SK-N-SH (cell line): Measurements from ENCODE around the gene MOK. TPM values are rescaled to one million over a fixed set of nuclear protein-coding genes. Genes with fewer than 3 reads are reported as not detected.

Source experiments
- CTCF ChIA-PET: fragments of 300-600, 350-600 bp; formaldehyde crosslinking; extraction: SDS; loops from one replicate; lab custom pipeline; 2021; lab: Yijun Ruan, JAX
- POLR2A ChIA-PET: fragments of 350-600 bp; sonication (Branson Sonifier 250); formaldehyde crosslinking; extraction: SDS; loops from one replicate; lab custom pipeline; 2020; ENCODE audit warnings: antibody characterized with exemption, inconsistent platforms; lab: Yijun Ruan, JAX
- DNase-seq: peaks from one replicate; pipeline ENCODE4 v3.0.0; 2012
- H2AFZ ChIP-seq: fragments of 200-600 bp; sonication (generic); 2 replicates; pipeline ENCODE4 v1.8.1; 2016; ENCODE audit warnings: antibody characterized with exemption, mild to moderate bottlenecking, low read depth
- H3F3A ChIP-seq: fragments of 200-600 bp; sonication (generic); replicated peaks from 2 replicates; pipeline ENCODE3; 2016; ENCODE audit warnings: antibody characterized with exemption, mild to moderate bottlenecking; ENCODE audit not compliant: insufficient read depth
- H3K27ac ChIP-seq, 2 experiments: fragments of 200-500 bp in 1 of 2; fragments of 200-600 bp in 1 of 2; sonication (Bioruptor generic) in 1 of 2; sonication (generic), shearing (Covaris generic) in 1 of 2; 2 replicates each; pipeline versions ENCODE4 v1.5.1 to v1.6.1; 2014 to 2016; ENCODE audit warnings: low read depth in 2 of 2, inconsistent platforms in 1 of 2, low read length in 1 of 2, mild to moderate bottlenecking in 1 of 2, mixed read lengths in 1 of 2
- H3K27me3 ChIP-seq: fragments of 200-600 bp; sonication (generic), shearing (Covaris generic); 2 replicates; pipeline ENCODE4 v1.6.1; 2016; ENCODE audit warnings: mixed run types; ENCODE audit not compliant: insufficient read depth
- H3K36me3 ChIP-seq, 2 experiments: fragments of 200-500 bp in 1 of 2; fragments of 200-600 bp in 1 of 2; sonication (Bioruptor generic) in 1 of 2; sonication (generic) in 1 of 2; replicated peaks in 1 of 2; 2 replicates each; pipeline versions ENCODE3 to v1.5.1; 2014 to 2016; ENCODE audit warnings: low read length in 1 of 2, mild to moderate bottlenecking in 1 of 2; ENCODE audit not compliant: insufficient read depth in 2 of 2, control insufficient read depth in 1 of 2
- H3K4me1 ChIP-seq, 2 experiments: fragments of 200-500 bp in 1 of 2; fragments of 200-600 bp in 1 of 2; sonication (Bioruptor generic) in 1 of 2; sonication (generic), shearing (Covaris generic) in 1 of 2; 2 replicates each; pipeline versions ENCODE4 v1.5.1 to v1.6.1; 2014 to 2016; ENCODE audit warnings: low read depth in 1 of 2, low read length in 1 of 2, mixed run types in 1 of 2; ENCODE audit not compliant: insufficient read depth in 2 of 2, control insufficient read depth in 1 of 2
- H3K4me2 ChIP-seq: fragments of 200-600 bp; sonication (generic), shearing (Covaris generic); 2 replicates; pipeline ENCODE4 v1.6.1; 2017; ENCODE audit warnings: mixed run types
- H3K4me3 ChIP-seq, 2 experiments: fragments of 200-500 bp in 1 of 2; fragments of 200-600 bp in 1 of 2; sonication (Bioruptor generic) in 1 of 2; sonication (generic), shearing (Covaris generic) in 1 of 2; 2 replicates each; pipeline versions ENCODE4 v1.5.1 to v1.8.1; 2014 to 2016; ENCODE audit warnings: low read depth in 2 of 2, inconsistent platforms in 1 of 2, low read length in 1 of 2, mild to moderate bottlenecking in 1 of 2, mixed read lengths in 1 of 2, moderate library complexity in 1 of 2
- H3K79me2 ChIP-seq: fragments of 200-600 bp; sonication (generic); 2 replicates; pipeline ENCODE4 v1.8.1; 2017; ENCODE audit warnings: mild to moderate bottlenecking; ENCODE audit not compliant: insufficient read depth
- H3K9ac ChIP-seq: fragments of 200-600 bp; sonication (generic); 2 replicates; pipeline ENCODE4 v1.6.1; 2017; ENCODE audit warnings: mixed run types
- H3K9me2 ChIP-seq: fragments of 200-600 bp; sonication (generic); 2 replicates; pipeline ENCODE4 v1.6.1; 2017; ENCODE audit warnings: mixed run types
- H3K9me3 ChIP-seq: fragments of 200-600 bp; sonication (generic); 2 replicates; pipeline ENCODE4 v1.6.1; 2017; ENCODE audit warnings: mixed run types, mild to moderate bottlenecking, moderate library complexity
- H4K20me1 ChIP-seq: fragments of 200-600 bp; sonication (generic); 2 replicates; pipeline ENCODE4 v1.6.1; 2017; ENCODE audit warnings: mild to moderate bottlenecking, mixed run types; ENCODE audit not compliant: insufficient read depth
- EP300 ChIP-seq, 2 experiments: IDR thresholded peaks; 2 replicates each; pipeline versions ENCODE4 v1.4.0 to v1.6.1; 2012; ENCODE audit warnings: borderline replicate concordance in 1 of 2, low read depth in 1 of 2, low read length in 1 of 2
- EZH2phosphoT487 ChIP-seq: fragments of 200-600 bp; sonication (generic); IDR thresholded peaks from 2 replicates; pipeline ENCODE4 v1.6.1; 2017; ENCODE audit warnings: low read depth, mixed run types, mild to moderate bottlenecking, antibody characterized with exemption, moderate library complexity, borderline replicate concordance
- FOXJ3 ChIP-seq: sonication (generic); formaldehyde crosslinking; IDR thresholded peaks from 2 replicates; pipeline ENCODE4 v1.5.1; 2020; ENCODE audit warnings: mild to moderate bottlenecking, missing genetic modification reagents
- FOXM1 ChIP-seq: IDR thresholded peaks from 2 replicates; pipeline ENCODE4 v1.4.0; 2012; ENCODE audit warnings: low read depth, mild to moderate bottlenecking
- GABPA ChIP-seq: IDR thresholded peaks from 2 replicates; pipeline ENCODE4 v1.4.0; 2012; ENCODE audit warnings: low read depth, mild to moderate bottlenecking
- GATA2 ChIP-seq: sonication (generic); formaldehyde crosslinking; IDR thresholded peaks from 2 replicates; pipeline ENCODE4 v1.5.0; 2020; ENCODE audit warnings: mild to moderate bottlenecking, missing genetic modification reagents
- JUND ChIP-seq: IDR thresholded peaks from 2 replicates; pipeline ENCODE4 v1.4.0; 2012
- MEF2A ChIP-seq: IDR thresholded peaks from 2 replicates; pipeline ENCODE4 v1.4.0; 2012; ENCODE audit warnings: low read depth, borderline replicate concordance
- NRF1 ChIP-seq: IDR thresholded peaks from 2 replicates; pipeline ENCODE4 v1.6.1; 2012; ENCODE audit warnings: low read depth, mild to moderate bottlenecking, low read length
- POLR2AphosphoS5 ChIP-seq: IDR thresholded peaks from 2 replicates; pipeline ENCODE4 v1.6.1; 2012; ENCODE audit warnings: low read depth, low read length
- RXRA ChIP-seq: IDR thresholded peaks from 2 replicates; pipeline ENCODE4 v1.4.0; 2012; ENCODE audit warnings: low read depth, mild to moderate bottlenecking, borderline replicate concordance
- TAF1 ChIP-seq: IDR thresholded peaks from 2 replicates; pipeline ENCODE4 v1.6.1; 2012; ENCODE audit warnings: low read depth, mild to moderate bottlenecking, low read length, moderate library complexity, borderline replicate concordance
- TCF12 ChIP-seq: IDR thresholded peaks from 2 replicates; pipeline ENCODE4 v1.4.0; 2012
- WGBS: methylation state at CpG from one replicate; pipeline ENCODE4 v1.1.6; 2017; ENCODE audit warnings: low lambda C conversion rate; 5-methylcytosine and 5-hydroxymethylcytosine counted together
- polyA plus RNA-seq, 3 experiments: library from polyadenylated mRNA; depleted of rRNA; stranded (reverse); fragments of >200 nt; gene quantifications; 2 replicates each; pipeline ENCODE4 v1.2.3, GENCODE V29; 2012
- TF ChIP-seq, protein P1 (sequence below): IDR thresholded peaks from 2 replicates; pipeline ENCODE4 v1.6.1; 2012; ENCODE audit warnings: mild to moderate bottlenecking, low read depth, low read length, moderate library complexity
- TF ChIP-seq, protein P2 (sequence below): IDR thresholded peaks from 2 replicates; pipeline ENCODE4; 2012
- TF ChIP-seq, protein P3 (sequence below): fragments of 150-350 bp; IDR thresholded peaks from 2 replicates; pipeline ENCODE4 v1.6.1; 2017; ENCODE audit warnings: antibody characterized with exemption, low read length, low read depth, borderline replicate concordance
- TF ChIP-seq, protein P4 (sequence below): IDR thresholded peaks from 2 replicates; pipeline ENCODE4 v1.4.0; 2012; ENCODE audit warnings: low read depth
- TF ChIP-seq, protein P5 (sequence below): IDR thresholded peaks from 2 replicates; pipeline ENCODE4 v1.4.0; 2012; ENCODE audit warnings: low read depth, borderline replicate concordance
- TF ChIP-seq, protein P6 (sequence below): fragments of 150-350 bp; IDR thresholded peaks from 2 replicates; pipeline ENCODE4 v1.6.1; 2016; ENCODE audit warnings: mild to moderate bottlenecking, low read depth, low read length

The MOK gene
- polyA plus RNA-seq, 1 of the 3 experiments (the other 2 are of a cell fraction) = 13.3 TPM

DNA sequence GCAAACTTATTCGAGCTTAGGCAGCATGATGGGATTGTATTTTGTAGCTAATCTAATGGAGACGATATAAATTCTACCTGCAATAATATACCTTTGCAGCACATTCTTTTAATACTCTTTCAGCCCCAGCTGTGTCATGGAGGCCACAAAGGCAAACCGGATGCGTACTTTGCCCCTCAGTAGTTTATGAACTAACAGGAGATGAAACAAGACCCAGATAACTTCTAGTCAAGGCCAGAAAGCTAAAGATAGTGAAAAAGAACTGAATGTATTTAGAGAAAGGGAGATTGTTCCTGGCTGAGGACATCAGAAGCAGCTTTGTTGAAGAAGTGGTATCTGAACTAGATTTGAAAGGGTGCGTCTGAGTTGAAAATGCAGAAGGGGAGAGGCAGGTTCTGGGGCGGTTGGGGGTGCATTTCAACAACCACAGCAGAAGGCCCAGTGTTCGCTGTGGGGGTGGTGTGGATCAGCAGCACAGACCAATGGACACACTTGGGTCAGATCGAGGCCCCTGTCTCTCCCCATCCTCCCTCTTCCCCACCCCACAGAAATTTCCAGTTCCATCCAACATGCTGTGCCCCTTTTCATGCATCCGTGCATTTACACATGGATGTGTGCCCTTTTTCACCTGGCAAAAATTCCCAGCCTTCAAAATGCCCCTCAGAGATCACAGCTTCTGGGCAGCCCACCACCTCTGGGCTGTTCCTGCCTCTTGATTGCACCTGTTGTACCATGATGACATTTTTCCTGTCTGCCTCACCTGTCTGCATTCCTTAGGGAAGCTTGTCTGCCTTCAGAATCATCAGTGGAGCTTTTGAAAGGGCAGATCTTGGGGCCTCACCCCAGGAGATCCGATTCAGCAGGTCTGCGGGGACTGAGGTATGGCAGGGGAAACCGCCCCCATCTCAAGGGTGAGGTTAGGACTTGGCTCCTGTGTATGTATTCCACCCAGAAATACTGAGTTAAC is 16.8 kb upstream of the MOK start (continued):
- TF ChIP-seq, protein P1, sequence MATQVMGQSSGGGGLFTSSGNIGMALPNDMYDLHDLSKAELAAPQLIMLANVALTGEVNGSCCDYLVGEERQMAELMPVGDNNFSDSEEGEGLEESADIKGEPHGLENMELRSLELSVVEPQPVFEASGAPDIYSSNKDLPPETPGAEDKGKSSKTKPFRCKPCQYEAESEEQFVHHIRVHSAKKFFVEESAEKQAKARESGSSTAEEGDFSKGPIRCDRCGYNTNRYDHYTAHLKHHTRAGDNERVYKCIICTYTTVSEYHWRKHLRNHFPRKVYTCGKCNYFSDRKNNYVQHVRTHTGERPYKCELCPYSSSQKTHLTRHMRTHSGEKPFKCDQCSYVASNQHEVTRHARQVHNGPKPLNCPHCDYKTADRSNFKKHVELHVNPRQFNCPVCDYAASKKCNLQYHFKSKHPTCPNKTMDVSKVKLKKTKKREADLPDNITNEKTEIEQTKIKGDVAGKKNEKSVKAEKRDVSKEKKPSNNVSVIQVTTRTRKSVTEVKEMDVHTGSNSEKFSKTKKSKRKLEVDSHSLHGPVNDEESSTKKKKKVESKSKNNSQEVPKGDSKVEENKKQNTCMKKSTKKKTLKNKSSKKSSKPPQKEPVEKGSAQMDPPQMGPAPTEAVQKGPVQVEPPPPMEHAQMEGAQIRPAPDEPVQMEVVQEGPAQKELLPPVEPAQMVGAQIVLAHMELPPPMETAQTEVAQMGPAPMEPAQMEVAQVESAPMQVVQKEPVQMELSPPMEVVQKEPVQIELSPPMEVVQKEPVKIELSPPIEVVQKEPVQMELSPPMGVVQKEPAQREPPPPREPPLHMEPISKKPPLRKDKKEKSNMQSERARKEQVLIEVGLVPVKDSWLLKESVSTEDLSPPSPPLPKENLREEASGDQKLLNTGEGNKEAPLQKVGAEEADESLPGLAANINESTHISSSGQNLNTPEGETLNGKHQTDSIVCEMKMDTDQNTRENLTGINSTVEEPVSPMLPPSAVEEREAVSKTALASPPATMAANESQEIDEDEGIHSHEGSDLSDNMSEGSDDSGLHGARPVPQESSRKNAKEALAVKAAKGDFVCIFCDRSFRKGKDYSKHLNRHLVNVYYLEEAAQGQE = no peak
- no peak for TF ChIP-seq POLR2AphosphoS5
- TF ChIP-seq EZH2phosphoT487 = no peak
- TF ChIP-seq, protein P2, sequence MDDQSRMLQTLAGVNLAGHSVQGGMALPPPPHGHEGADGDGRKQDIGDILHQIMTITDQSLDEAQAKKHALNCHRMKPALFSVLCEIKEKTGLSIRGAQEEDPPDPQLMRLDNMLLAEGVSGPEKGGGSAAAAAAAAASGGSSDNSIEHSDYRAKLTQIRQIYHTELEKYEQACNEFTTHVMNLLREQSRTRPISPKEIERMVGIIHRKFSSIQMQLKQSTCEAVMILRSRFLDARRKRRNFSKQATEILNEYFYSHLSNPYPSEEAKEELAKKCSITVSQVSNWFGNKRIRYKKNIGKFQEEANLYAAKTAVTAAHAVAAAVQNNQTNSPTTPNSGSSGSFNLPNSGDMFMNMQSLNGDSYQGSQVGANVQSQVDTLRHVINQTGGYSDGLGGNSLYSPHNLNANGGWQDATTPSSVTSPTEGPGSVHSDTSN = no peak
- no peak for TF ChIP-seq EP300 (IDR thresholded peaks at IDR 0.05; ENCODE audit: borderline replicate concordance in 1 of 2, low read depth in 1 of 2, low read length in 1 of 2)
- TF ChIP-seq, protein P3, sequence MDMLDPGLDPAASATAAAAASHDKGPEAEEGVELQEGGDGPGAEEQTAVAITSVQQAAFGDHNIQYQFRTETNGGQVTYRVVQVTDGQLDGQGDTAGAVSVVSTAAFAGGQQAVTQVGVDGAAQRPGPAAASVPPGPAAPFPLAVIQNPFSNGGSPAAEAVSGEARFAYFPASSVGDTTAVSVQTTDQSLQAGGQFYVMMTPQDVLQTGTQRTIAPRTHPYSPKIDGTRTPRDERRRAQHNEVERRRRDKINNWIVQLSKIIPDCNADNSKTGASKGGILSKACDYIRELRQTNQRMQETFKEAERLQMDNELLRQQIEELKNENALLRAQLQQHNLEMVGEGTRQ = no peak
- TF ChIP-seq FOXJ3 (CRISPR knock-in tag) = no peak
- TF ChIP-seq, all 33 proteins: peak for 0

DNA sequence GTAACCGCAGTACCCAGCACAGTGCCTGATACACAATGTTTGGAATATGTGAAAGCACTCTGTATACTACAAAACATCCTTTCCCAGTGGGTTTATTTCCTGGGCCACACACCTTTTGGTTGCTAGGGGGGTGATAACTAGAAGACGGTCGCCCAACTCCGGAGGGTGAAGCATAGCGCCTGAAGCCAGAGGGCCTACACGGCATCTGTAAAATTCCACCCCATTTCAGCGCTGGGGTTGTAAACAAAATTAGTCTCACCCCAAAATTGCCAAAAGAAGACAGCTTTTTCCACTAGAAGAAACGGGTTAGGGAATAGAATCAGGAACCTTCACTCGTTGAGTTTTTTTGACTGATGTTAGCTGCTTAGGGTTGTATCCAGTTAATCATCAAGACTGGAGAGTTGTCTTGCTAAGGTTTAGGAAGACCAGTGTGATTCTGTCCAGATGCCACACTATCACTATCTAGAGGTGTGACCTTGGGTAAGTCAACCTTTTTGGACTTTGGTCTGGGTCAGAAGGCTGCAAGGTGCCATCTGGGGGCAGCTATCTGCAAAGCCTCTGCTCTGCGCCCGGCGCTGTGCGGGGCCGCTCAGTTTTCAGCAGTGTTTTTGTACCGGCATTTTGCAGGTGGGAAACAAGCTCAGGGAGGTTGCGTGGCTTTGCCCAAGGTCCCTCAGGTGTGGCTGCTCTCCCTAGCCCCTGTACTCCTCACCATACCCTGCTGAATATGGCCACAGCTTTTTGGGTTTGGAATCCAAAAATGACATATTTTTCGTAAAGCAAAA is 15.9 kb upstream of the MOK start:
- Histone ChIP-seq H3K27ac (no peak overlapping the region), H2AFZ (0 out of 2 replicates have a peak overlapping the region, but pooled peaks have one; percentile 44), H3F3A (peaks cover 20% of the 10 kb centered on the region), H3K4me1 (peaks cover 5 to 27% of the 10 kb centered on the region in 2 experiments; a peak in 3 of 4 replicates), H3K79me2 (peaks cover 18% of the 10 kb centered on the region), H3K9me2 (no peaks in the 10 kb centered on the region), H3K9me3 (no peaks in the 10 kb centered on the region), H3K4me2 (peak overlapping the region; percentile 89), H4K20me1 (no peaks in the 10 kb centered on the region), H3K9ac (peak overlapping the region; percentile 89), H3K36me3 (peaks cover under 1 to 5% of the 10 kb centered on the region in 2 experiments), H3K27me3 (no peaks in the 10 kb centered on the region), H3K4me3 (peak overlapping the region; percentile 77 to 80)
- WGBS = 92% methylated on average over 15 of the region's 17 CpGs
- POLR2A ChIA-PET = interaction anchor here (0.6 to 1.0 kb wide), 3 partner anchors 8 to 233 kb away, joined by 3 read pairs; no protein-coding TSS in a partner anchor
- CTCF ChIA-PET = interaction anchor here (0.8 to 1.6 kb wide), 2 partner anchors 9 to 258 kb away, joined by 3 to 5 read pairs; no protein-coding TSS in a partner anchor
- DNase-seq = no peak
- TF ChIP-seq GABPA (no peak), JUND (no peak), FOXM1 (no peak), RXRA (no peak), NRF1 (no peak), TCF12 (no peak), TAF1 (no peak), GATA2 (CRISPR knock-in tag) (no peak), MEF2A (no peak)
- TF ChIP-seq, protein P4, sequence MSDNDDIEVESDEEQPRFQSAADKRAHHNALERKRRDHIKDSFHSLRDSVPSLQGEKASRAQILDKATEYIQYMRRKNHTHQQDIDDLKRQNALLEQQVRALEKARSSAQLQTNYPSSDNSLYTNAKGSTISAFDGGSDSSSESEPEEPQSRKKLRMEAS = no peak
- TF ChIP-seq, protein P2 = no peak
- TF ChIP-seq, protein P5, sequence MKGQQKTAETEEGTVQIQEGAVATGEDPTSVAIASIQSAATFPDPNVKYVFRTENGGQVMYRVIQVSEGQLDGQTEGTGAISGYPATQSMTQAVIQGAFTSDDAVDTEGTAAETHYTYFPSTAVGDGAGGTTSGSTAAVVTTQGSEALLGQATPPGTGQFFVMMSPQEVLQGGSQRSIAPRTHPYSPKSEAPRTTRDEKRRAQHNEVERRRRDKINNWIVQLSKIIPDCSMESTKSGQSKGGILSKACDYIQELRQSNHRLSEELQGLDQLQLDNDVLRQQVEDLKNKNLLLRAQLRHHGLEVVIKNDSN = no peak
- TF ChIP-seq, protein P6, sequence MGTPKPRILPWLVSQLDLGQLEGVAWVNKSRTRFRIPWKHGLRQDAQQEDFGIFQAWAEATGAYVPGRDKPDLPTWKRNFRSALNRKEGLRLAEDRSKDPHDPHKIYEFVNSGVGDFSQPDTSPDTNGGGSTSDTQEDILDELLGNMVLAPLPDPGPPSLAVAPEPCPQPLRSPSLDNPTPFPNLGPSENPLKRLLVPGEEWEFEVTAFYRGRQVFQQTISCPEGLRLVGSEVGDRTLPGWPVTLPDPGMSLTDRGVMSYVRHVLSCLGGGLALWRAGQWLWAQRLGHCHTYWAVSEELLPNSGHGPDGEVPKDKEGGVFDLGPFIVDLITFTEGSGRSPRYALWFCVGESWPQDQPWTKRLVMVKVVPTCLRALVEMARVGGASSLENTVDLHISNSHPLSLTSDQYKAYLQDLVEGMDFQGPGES = no peak
